HL-60 (cell line): ENCODE results near the gene SAE1.

ENCODE experiments used
- DNase-seq, 2 experiments: peaks; one replicate each; pipeline ENCODE4 v3.0.0-alpha.2; 2010 to 2020; ENCODE audit warnings: low read depth in 1 of 2, low spot score in 1 of 2
- H3K27ac ChIP-seq: fragments of 250-450 bp; sonication (Bioruptor Pico); replicated peaks from 2 replicates; pipeline ENCODE4 v1.5.1; 2020; ENCODE audit warnings: mild to moderate bottlenecking, moderate library complexity
- H3K27me3 ChIP-seq: fragments of 250-450 bp; sonication (Bioruptor Pico); 2 replicates; pipeline ENCODE4 v1.5.1; 2021; ENCODE audit warnings: mild to moderate bottlenecking, moderate library complexity; ENCODE audit not compliant: insufficient read depth, poor library complexity, severe bottlenecking
- H3K4me3 ChIP-seq: replicated peaks from 2 replicates; pipeline ENCODE4 v1.5.1; 2011; ENCODE audit warnings: mild to moderate bottlenecking, control low read depth, low read length; ENCODE audit not compliant: insufficient read depth
- GABPA ChIP-seq: IDR thresholded peaks from 2 replicates; pipeline ENCODE4 v1.6.1; 2012; ENCODE audit warnings: low read depth
- POLR2AphosphoS5 ChIP-seq: IDR thresholded peaks from 2 replicates; pipeline ENCODE4 v1.6.1; 2012; ENCODE audit warnings: low read depth
- SPI1 ChIP-seq: IDR thresholded peaks from 2 replicates; pipeline ENCODE4 v1.6.1; 2012; ENCODE audit warnings: low read depth, mild to moderate bottlenecking, borderline replicate concordance
- TF ChIP-seq, protein P1 (sequence below): IDR thresholded peaks from 2 replicates; pipeline ENCODE4 v1.6.1; 2012; ENCODE audit warnings: low read depth; ENCODE audit not compliant: insufficient replicate concordance
- TF ChIP-seq, protein P2 (sequence below): IDR thresholded peaks from one replicate; pipeline ENCODE4 v1.5.1; 2011; ENCODE audit warnings: low read length, control low read depth, inconsistent platforms; ENCODE audit not compliant: insufficient read depth

Gene SAE1

DNA sequence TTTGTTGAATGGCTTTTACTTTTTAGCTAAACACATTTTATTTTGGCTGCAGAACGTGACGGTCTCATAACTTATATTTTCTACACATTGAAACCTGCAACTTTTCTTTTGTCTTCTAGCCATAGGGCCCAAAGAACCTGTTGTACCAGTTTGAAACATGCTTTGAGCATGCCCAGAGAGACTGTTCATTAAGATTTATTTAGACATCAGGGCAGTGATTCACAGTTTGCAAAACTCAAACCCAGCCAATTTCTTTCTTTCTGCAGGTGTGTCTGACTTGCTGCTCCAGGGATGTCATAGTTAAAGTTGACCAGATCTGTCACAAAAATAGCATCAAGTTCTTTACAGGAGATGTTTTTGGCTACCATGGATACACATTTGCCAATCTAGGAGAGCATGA lies 22.0 kb downstream of the SAE1 start:
- Histone ChIP-seq H3K27me3 (no peaks in the 10 kb centered on the region), H3K4me3 (no peak overlapping the region), H3K27ac (no peak overlapping the region)
- DNase-seq: no peak
- TF ChIP-seq POLR2AphosphoS5: no peak
- TF ChIP-seq, protein P1, sequence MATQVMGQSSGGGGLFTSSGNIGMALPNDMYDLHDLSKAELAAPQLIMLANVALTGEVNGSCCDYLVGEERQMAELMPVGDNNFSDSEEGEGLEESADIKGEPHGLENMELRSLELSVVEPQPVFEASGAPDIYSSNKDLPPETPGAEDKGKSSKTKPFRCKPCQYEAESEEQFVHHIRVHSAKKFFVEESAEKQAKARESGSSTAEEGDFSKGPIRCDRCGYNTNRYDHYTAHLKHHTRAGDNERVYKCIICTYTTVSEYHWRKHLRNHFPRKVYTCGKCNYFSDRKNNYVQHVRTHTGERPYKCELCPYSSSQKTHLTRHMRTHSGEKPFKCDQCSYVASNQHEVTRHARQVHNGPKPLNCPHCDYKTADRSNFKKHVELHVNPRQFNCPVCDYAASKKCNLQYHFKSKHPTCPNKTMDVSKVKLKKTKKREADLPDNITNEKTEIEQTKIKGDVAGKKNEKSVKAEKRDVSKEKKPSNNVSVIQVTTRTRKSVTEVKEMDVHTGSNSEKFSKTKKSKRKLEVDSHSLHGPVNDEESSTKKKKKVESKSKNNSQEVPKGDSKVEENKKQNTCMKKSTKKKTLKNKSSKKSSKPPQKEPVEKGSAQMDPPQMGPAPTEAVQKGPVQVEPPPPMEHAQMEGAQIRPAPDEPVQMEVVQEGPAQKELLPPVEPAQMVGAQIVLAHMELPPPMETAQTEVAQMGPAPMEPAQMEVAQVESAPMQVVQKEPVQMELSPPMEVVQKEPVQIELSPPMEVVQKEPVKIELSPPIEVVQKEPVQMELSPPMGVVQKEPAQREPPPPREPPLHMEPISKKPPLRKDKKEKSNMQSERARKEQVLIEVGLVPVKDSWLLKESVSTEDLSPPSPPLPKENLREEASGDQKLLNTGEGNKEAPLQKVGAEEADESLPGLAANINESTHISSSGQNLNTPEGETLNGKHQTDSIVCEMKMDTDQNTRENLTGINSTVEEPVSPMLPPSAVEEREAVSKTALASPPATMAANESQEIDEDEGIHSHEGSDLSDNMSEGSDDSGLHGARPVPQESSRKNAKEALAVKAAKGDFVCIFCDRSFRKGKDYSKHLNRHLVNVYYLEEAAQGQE: no peak
- TF ChIP-seq, protein P2, sequence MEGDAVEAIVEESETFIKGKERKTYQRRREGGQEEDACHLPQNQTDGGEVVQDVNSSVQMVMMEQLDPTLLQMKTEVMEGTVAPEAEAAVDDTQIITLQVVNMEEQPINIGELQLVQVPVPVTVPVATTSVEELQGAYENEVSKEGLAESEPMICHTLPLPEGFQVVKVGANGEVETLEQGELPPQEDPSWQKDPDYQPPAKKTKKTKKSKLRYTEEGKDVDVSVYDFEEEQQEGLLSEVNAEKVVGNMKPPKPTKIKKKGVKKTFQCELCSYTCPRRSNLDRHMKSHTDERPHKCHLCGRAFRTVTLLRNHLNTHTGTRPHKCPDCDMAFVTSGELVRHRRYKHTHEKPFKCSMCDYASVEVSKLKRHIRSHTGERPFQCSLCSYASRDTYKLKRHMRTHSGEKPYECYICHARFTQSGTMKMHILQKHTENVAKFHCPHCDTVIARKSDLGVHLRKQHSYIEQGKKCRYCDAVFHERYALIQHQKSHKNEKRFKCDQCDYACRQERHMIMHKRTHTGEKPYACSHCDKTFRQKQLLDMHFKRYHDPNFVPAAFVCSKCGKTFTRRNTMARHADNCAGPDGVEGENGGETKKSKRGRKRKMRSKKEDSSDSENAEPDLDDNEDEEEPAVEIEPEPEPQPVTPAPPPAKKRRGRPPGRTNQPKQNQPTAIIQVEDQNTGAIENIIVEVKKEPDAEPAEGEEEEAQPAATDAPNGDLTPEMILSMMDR: no peak
- no peak for TF ChIP-seq GABPA

DNA sequence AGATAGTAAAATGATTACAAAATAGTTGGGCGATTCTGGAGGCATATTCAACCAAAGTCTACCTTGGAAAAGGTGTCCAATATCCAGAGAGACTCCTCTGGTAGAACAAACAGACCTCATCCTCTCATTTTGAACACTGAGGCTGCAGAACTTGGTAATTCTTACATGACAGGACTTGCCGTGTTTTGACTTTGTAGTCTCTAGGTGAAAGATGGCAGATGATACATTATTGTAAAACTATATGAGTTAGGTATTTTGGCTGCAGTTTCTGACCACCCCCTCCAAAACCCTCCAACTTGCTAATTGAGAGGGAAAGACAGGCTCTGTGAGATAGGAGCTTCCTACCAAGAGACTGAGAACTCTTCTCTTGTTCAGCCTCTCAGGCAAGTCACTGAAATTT lies 22.6 kb downstream of the SAE1 start:
- no peaks in the 10 kb centered on the region for H3K27me3 ChIP-seq
- no peak for DNase-seq
- no peak for TF ChIP-seq GABPA
- no peak for TF ChIP-seq POLR2AphosphoS5
- TF ChIP-seq SPI1: no peak
- TF ChIP-seq, protein P1: no peak
- TF ChIP-seq, protein P2: no peak
- H3K27ac ChIP-seq: no peak overlapping the region
- no peak overlapping the region for H3K4me3 ChIP-seq

DNA sequence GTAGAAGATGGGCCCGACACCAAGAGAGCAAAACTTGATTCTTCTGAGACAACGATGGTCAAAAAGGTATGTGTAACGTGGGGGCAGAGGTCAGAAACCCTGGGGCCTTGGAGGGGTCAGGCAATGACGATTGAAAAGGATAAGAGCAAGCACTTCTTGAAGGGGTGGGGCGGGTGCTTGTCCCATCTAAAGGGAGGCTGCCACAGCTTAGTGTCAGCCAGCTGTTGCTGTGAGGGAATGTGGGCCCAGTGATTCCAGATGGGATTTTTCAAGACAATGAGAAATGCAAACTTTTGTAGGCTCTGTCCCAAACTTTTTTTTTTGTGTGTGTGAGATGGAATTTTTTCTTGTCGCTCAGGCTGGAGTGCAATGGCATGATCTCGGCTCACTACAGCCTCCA lies 24.5 kb downstream of the SAE1 start:
- H3K27ac ChIP-seq: no peak overlapping the region

More for the DNA sequence above, 24.5 kb downstream of the SAE1 start:
- no peak for DNase-seq
- H3K27me3 ChIP-seq: no peaks in the 10 kb centered on the region
- TF ChIP-seq, protein P2: no peak
- TF ChIP-seq, protein P1: no peak
- TF ChIP-seq SPI1: no peak
- no peak for TF ChIP-seq GABPA
- TF ChIP-seq POLR2AphosphoS5: no peak
- no peak overlapping the region for H3K4me3 ChIP-seq
